ENCODE data around the gene ZNF608. TPM values are rescaled to one million over a fixed set of nuclear protein-coding genes. Genes with fewer than 3 reads are reported as not detected.

ZNF608 gene
- total RNA-seq, 1 donor from 2014 or later: 6.8 TPM

DNA sequence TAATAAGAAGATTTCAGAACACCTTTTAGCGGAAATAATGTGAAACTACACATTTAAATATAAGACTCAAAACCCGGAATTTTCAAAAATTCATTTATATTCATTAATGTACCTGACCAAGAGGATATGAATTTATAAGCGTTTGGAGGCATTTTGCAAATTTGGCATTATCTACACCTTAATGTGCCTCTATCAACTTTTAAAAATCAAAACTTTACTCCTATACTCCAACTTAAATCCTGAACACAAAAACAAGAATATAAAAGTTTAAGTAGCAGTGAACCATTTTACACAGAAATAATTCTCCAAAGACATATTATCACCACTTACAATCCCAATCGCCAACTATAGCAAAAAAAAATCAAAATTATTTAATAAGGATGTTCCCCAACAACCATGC is 3.9 kb downstream of the ZNF608 start:
- TF ChIP-seq, protein P1, sequence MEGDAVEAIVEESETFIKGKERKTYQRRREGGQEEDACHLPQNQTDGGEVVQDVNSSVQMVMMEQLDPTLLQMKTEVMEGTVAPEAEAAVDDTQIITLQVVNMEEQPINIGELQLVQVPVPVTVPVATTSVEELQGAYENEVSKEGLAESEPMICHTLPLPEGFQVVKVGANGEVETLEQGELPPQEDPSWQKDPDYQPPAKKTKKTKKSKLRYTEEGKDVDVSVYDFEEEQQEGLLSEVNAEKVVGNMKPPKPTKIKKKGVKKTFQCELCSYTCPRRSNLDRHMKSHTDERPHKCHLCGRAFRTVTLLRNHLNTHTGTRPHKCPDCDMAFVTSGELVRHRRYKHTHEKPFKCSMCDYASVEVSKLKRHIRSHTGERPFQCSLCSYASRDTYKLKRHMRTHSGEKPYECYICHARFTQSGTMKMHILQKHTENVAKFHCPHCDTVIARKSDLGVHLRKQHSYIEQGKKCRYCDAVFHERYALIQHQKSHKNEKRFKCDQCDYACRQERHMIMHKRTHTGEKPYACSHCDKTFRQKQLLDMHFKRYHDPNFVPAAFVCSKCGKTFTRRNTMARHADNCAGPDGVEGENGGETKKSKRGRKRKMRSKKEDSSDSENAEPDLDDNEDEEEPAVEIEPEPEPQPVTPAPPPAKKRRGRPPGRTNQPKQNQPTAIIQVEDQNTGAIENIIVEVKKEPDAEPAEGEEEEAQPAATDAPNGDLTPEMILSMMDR (IDR thresholded peaks at IDR 0.05; ENCODE audit: borderline replicate concordance): no peak
- peak overlapping the region; percentile 93 for H3K27ac ChIP-seq (replicated peaks)
- intact Hi-C loops (cut with micrococcal nuclease): loop anchor here (10.0 kb wide), 1 partner anchor 162 kb away; no protein-coding TSS in a partner anchor
- no peaks in the 10 kb centered on the region for H3K9me3 ChIP-seq (replicated peaks)
- H3K27me3 ChIP-seq (ENCODE audit: low read depth): no peaks in the 10 kb centered on the region
- DNase-seq: no peak
- H3K4me1 ChIP-seq: peaks cover 86% of the 10 kb centered on the region
- H3K4me3 ChIP-seq: peak overlapping the region; percentile 79
- no peaks in the 10 kb centered on the region for H3K36me3 ChIP-seq

- Histone ChIP-seq H3K36me3 (no peaks in the 10 kb centered on the region), H3K27ac (replicated peaks) (no peak overlapping the region), H3K4me3 (peak overlapping the region; percentile 79), H3K9me3 (replicated peaks) (no peaks in the 10 kb centered on the region), H3K27me3 (ENCODE audit: low read depth) (no peaks in the 10 kb centered on the region), H3K4me1 (peaks cover 91% of the 10 kb centered on the region)
- intact Hi-C loops (cut with micrococcal nuclease): loop anchor here (10.0 kb wide), 1 partner anchor 163 kb away; no protein-coding TSS in a partner anchor
- no peak for DNase-seq
- TF ChIP-seq, protein P1 (IDR thresholded peaks at IDR 0.05; ENCODE audit: borderline replicate concordance): no peak
Observed at GRCh38 chr5:124741711-124742496, 4.5 kb downstream of the ZNF608 start.

DNA sequence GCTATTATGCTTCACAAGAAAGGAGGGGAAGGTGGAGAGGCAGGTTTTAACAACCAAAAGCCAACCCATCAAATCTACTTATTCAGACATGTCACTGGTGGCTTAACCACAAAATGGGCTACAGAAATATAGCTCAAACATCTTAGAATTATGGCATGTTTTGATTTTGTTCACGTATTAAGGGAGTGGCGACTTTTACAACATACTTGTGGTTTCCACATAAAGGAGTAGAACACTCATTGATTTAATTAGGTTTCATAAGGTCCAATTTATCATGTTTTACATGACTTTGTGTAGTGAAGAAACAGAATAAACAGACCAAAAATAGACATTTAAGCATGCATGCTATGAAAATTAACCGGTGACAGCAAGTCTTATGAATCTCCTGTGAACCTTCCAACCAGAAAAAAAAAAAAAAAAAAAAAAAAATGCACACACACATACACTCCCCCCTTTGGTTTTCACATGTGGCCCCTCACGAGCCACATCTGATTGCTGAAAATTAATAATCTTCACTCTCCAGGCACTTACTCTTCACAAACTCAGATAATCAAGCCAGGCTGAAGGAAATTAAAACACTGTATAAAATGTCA is 5.4 kb downstream of the ZNF608 start:
- TF ChIP-seq, protein P1 (IDR thresholded peaks at IDR 0.05; ENCODE audit: borderline replicate concordance): no peak
- DNase-seq: no peak
- Histone ChIP-seq H3K9me3 (replicated peaks) (no peaks in the 10 kb centered on the region), H3K4me3 (no peak overlapping the region), H3K27ac (replicated peaks) (no peak overlapping the region), H3K27me3 (ENCODE audit: low read depth) (no peaks in the 10 kb centered on the region), H3K36me3 (no peaks in the 10 kb centered on the region), H3K4me1 (peaks cover 93% of the 10 kb centered on the region)
- intact Hi-C loops (cut with micrococcal nuclease): loop anchor here (10.0 kb wide), 1 partner anchor 164 kb away; no protein-coding TSS in a partner anchor

- intact Hi-C loops (cut with micrococcal nuclease): loop anchor here (10.0 kb wide), 1 partner anchor 165 kb away; no protein-coding TSS in a partner anchor
- Histone ChIP-seq H3K27me3 (ENCODE audit: low read depth) (no peaks in the 10 kb centered on the region), H3K4me3 (no peak overlapping the region), H3K4me1 (peaks cover 93% of the 10 kb centered on the region), H3K27ac (replicated peaks) (no peak overlapping the region), H3K36me3 (no peaks in the 10 kb centered on the region), H3K9me3 (replicated peaks) (no peaks in the 10 kb centered on the region)
- DNase-seq: no peak
- TF ChIP-seq, protein P1 (IDR thresholded peaks at IDR 0.05; ENCODE audit: borderline replicate concordance): no peak
Observed at GRCh38 chr5:124740071-124740470, 6.4 kb downstream of the ZNF608 start.

- H3K4me1 ChIP-seq: peaks cover 93% of the 10 kb centered on the region
- H3K27me3 ChIP-seq (ENCODE audit: low read depth): no peaks in the 10 kb centered on the region
- no peaks in the 10 kb centered on the region for H3K36me3 ChIP-seq
- no peak overlapping the region for H3K27ac ChIP-seq (replicated peaks)
- TF ChIP-seq, protein P1 (IDR thresholded peaks at IDR 0.05; ENCODE audit: borderline replicate concordance): no peak
- intact Hi-C loops (cut with micrococcal nuclease): loop anchor here (10.0 kb wide), 1 partner anchor 165 kb away; no protein-coding TSS in a partner anchor
- H3K4me3 ChIP-seq: no peak overlapping the region
- no peaks in the 10 kb centered on the region for H3K9me3 ChIP-seq (replicated peaks)
- no peak for DNase-seq
Observed at GRCh38 chr5:124739634-124740025, 6.8 kb downstream of the ZNF608 start.
